PFSK-1 (cell line): ENCODE data around the gene UBE2Z.

Experiments
- POLR2AphosphoS5 ChIP-seq: IDR thresholded peaks from 2 replicates; pipeline ENCODE4 v1.6.1; 2012; ENCODE audit warnings: low read depth, mild to moderate bottlenecking, control low read depth, low read length, moderate library complexity
- SIN3A ChIP-seq: IDR thresholded peaks from 2 replicates; pipeline ENCODE4 v1.6.1; 2012; ENCODE audit warnings: mild to moderate bottlenecking, low read length, moderate library complexity, borderline replicate concordance; ENCODE audit not compliant: insufficient read depth
- TAF1 ChIP-seq: IDR thresholded peaks from 2 replicates; pipeline ENCODE4 v1.6.1; 2012; ENCODE audit warnings: low read length, control low read depth, borderline replicate concordance; ENCODE audit not compliant: insufficient read depth
- TF ChIP-seq, protein P1 (sequence below), 2 experiments: IDR thresholded peaks; 2 replicates each; pipeline versions ENCODE4 v1.6.1 to v1.8.0; 2011 to 2012; ENCODE audit warnings: low read depth in 2 of 2, low read length in 2 of 2, control low read depth in 1 of 2, inconsistent platforms in 1 of 2, mild to moderate bottlenecking in 1 of 2, moderate library complexity in 1 of 2; ENCODE audit not compliant: insufficient read depth in 1 of 2

- no peak for TF ChIP-seq SIN3A
- TF ChIP-seq, protein P1, sequence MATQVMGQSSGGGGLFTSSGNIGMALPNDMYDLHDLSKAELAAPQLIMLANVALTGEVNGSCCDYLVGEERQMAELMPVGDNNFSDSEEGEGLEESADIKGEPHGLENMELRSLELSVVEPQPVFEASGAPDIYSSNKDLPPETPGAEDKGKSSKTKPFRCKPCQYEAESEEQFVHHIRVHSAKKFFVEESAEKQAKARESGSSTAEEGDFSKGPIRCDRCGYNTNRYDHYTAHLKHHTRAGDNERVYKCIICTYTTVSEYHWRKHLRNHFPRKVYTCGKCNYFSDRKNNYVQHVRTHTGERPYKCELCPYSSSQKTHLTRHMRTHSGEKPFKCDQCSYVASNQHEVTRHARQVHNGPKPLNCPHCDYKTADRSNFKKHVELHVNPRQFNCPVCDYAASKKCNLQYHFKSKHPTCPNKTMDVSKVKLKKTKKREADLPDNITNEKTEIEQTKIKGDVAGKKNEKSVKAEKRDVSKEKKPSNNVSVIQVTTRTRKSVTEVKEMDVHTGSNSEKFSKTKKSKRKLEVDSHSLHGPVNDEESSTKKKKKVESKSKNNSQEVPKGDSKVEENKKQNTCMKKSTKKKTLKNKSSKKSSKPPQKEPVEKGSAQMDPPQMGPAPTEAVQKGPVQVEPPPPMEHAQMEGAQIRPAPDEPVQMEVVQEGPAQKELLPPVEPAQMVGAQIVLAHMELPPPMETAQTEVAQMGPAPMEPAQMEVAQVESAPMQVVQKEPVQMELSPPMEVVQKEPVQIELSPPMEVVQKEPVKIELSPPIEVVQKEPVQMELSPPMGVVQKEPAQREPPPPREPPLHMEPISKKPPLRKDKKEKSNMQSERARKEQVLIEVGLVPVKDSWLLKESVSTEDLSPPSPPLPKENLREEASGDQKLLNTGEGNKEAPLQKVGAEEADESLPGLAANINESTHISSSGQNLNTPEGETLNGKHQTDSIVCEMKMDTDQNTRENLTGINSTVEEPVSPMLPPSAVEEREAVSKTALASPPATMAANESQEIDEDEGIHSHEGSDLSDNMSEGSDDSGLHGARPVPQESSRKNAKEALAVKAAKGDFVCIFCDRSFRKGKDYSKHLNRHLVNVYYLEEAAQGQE (IDR thresholded peaks at IDR 0.05; ENCODE audit: insufficient read depth in 1 of 2, low read depth in 2 of 2, low read length in 2 of 2) = no peak
- no peak for TF ChIP-seq POLR2AphosphoS5
- TF ChIP-seq TAF1 = no peak
Observed at GRCh38 chr17:48970865-48971687, 62.9 kb downstream of the UBE2Z start.
